Dermis blood vessel endothelial cell (primary cell): ENCODE results near the gene SPEG. TPM values are rescaled to one million over a fixed set of nuclear protein-coding genes. Genes with fewer than 3 reads are reported as not detected.
A peak's percentile ranks its signal among the peaks of the same experiment; 100 is the strongest.

Source experiments
- DNase-seq: peaks from one replicate; pipeline ENCODE4 v3.0.0; 2010
- total RNA-seq: library from RNA; depleted of rRNA; stranded (reverse); fragments of >200 nt; gene quantifications from 2 replicates; pipeline ENCODE4 v1.2.3, GENCODE V29; 2014

Gene SPEG
- total RNA-seq, 1 donor from 2014 or later: 1.7 TPM

GRCh38 chr2:219444566-219445091 is 10.0 kb downstream of the SPEG start:
- no peak for DNase-seq

GRCh38 chr2:219445220-219445640 is 10.6 kb downstream of the SPEG start:
- no peak for DNase-seq

- DNase-seq: peak; percentile 81
Measured at GRCh38 chr2:219446101-219446504, 11.5 kb downstream of the SPEG start.

GRCh38 chr2:219446689-219447088 is 12.0 kb downstream of the SPEG start:
- DNase-seq: no peak

- DNase-seq: no peak
Measured at GRCh38 chr2:219447242-219448098, 12.8 kb downstream of the SPEG start.

- DNase-seq: peak; percentile 54
Measured at GRCh38 chr2:219448099-219448775, 13.6 kb downstream of the SPEG start.

GRCh38 chr2:219448776-219449341 is 14.2 kb downstream of the SPEG start:
- DNase-seq: no peak

GRCh38 chr2:219449609-219450008 is 15.0 kb downstream of the SPEG start:
- no peak for DNase-seq

GRCh38 chr2:219451661-219452360 is 17.2 kb downstream of the SPEG start:
- no peak for DNase-seq

- peak; percentile 51 for DNase-seq
Measured at GRCh38 chr2:219452361-219453317, 18.0 kb downstream of the SPEG start.

- DNase-seq: no peak
Measured at GRCh38 chr2:219453671-219454590, 19.3 kb downstream of the SPEG start.

- no peak for DNase-seq
Measured at GRCh38 chr2:219455581-219455980, 20.9 kb downstream of the SPEG start.

GRCh38 chr2:219457784-219458369 is 23.2 kb downstream of the SPEG start:
- no peak for DNase-seq

GRCh38 chr2:219458996-219459395 is 24.4 kb downstream of the SPEG start:
- DNase-seq: no peak

GRCh38 chr2:219459460-219460311 is 25.0 kb downstream of the SPEG start:
- peak; percentile 65 for DNase-seq

- no peak for DNase-seq
Measured at GRCh38 chr2:219460424-219460926, 25.8 kb downstream of the SPEG start.

- no peak for DNase-seq
Measured at GRCh38 chr2:219461047-219461514, 26.4 kb downstream of the SPEG start.

- no peak for DNase-seq
Measured at GRCh38 chr2:219461669-219462068, 27.0 kb downstream of the SPEG start.

GRCh38 chr2:219462349-219462748 is 27.7 kb downstream of the SPEG start:
- no peak for DNase-seq
